NCI-H1048 (cell line): ENCODE results near the gene GPR183.

Source experiments
- DNase-seq: peaks from one replicate; lab custom pipeline; 2025; lab: John Stamatoyannopoulos, UW

The GPR183 gene

DNA sequence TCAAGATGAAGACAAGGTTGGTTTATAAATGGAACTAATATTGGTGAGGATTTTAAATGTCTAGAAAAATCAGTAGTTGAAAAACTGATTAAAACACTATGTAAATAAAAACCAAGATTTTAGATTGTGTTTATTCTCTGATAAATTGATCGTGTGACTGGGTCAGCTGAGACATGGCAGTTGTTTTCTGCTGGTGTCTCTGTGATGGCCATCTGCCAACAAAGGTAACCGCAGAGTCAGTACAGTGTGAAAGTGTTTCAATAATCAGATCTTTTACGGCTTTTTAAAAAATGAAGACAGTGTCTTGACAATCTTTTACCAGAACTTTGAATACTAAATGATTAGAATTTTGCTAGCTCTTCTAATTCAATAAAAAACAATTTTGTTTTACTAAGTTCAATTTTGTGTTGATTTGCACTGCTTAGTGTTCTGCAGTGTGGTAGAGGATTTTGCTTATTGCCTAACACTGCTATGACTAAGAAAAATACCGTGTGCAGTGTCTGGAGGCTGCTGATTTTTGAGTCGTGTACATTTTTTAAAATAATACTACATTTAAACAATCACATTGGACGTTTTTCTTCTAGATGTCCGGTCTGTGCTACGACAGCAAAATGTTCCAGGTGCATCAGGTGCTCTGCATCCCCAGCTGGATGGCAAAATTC is 32.7 kb upstream of the GPR183 start:
- DNase-seq = no peak

DNA sequence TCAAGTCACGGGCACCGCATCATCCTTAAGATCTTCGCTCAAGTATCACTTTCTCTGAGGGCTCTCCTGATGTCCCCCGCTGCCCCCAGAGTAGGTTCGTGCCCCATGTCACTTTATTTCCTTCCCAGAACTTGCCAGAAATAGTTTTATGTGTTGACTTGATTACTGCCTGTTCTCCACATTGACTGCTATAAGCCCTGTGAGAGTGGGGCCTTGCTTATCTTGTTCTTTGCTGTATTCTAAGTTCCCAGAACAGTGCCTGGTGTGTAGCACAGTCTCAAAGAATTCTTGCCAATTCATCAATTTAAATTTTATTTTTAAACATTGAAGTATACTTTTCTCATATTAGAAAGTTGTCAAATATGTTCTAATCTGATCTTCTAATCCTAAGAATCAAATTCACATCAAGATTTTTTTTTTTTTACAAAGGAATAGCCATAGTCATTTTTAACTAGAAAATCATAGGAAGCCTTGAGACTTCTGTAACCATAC is 32.1 kb upstream of the GPR183 start:
- DNase-seq = no peak

DNA sequence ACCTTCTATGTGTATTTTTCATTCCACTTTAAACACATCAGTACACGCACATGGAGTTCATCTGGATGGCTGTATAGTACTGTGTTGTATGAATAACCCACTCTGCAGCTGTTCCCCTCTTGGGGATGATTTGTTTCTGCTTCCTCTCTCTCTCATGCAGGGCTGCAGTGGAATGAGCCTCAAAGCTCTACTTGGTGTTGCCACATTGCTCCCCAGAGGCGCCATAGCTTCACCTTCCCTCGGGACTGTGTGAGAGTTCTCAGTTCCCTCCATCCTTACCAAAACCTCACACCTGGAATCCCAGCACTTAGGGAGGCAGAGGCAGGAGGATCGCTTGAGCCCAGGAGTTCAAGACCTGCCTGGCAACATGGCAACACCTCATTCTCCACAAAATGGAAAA is 28.4 kb upstream of the GPR183 start:
- no peak for DNase-seq

DNA sequence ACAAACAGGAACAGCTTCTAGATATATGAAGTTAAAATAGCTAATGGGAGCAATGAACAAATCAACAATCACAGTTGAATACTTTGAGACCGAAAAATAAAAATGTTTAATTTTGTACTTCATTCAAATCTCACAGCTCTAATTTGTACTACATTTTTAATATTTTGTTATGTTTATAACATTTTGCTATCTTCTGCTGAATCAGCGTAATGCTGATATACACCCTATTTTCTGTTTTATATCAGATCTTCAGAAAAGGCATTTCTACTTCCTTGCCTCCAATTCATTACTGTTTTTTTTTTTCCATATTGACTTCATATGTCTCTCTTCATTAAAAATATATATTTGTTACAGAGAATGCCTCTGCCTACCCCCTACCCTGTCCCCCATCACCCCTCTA is 27.9 kb upstream of the GPR183 start:
- DNase-seq = no peak

DNA sequence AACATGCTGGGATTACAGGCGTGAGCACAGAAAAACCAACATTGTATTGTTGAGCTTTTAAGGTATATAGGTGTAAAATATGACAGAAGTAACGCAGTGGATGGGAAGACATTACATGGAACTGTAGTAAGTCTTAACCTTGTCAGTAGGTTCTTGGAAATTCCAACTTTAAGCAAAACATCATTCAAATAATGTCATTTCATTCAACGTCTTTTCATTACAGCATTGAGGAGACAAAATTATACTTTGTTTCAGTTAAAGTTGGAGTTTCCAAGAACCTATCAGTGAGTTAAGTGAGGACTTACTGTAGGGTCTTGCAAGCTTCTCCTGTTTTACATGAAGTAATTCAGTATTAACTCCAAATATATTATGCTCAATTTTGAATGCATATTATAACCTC is 27.0 kb upstream of the GPR183 start:
- DNase-seq = no peak

DNA sequence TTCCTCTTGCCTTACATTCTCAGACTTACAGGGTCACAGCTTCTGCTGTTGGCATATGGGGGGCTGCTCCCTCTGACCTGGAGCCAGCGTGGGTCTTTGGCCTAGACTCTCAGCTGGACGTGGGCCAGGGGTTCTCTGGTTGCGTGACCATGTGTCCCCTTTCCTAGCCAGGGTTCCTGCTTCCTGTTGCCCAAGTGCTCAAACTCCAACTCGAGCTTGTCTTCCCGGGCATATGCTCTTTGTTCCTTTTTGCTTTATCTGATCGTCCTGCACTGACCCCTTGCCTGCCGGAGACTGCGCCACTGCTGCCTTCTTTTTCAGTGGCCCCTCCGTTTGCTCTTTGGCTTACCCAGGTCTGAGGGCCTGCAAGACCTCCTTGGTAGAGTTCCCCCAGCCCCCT is 25.3 kb upstream of the GPR183 start:
- no peak for DNase-seq

DNA sequence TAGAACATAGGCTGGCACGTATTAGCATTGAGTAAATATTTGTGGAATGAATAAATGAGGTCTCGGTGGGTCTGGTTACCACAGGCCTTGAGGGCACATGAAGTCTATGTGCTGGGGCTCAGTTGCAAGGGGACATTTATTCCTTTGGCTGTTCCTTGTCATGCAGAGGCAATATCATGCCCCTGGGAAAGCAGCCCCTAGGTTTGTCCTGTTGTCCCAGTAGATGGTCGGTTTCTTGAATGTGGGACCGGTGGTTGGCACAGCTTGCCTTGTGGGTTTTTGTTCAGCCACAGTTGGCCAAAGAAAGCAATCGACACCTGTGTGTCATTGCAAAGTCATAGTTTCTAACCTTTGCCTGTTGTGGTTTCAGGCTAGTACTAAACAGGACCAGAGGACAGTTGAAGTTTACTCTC is 24.7 kb upstream of the GPR183 start:
- no peak for DNase-seq

DNA sequence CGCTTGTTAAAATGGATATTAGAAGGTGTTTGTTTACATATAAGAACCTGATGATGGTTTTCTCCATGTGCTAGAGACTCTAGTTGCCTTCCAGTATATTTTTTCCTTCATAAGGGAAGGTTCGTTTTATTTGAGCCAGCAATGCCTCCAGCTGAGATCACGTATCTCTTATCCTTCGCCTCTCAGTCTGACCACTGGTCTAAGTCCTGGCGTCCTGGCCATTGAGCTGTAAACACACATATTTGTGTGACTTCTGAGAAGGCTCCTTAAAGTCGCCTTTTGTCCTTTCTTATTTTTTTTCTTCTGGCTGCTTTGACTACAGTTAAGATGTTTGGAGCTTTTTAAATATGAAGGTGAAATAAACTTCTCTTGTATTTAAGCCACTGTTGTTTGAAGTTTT is 23.7 kb upstream of the GPR183 start:
- no peak for DNase-seq

DNA sequence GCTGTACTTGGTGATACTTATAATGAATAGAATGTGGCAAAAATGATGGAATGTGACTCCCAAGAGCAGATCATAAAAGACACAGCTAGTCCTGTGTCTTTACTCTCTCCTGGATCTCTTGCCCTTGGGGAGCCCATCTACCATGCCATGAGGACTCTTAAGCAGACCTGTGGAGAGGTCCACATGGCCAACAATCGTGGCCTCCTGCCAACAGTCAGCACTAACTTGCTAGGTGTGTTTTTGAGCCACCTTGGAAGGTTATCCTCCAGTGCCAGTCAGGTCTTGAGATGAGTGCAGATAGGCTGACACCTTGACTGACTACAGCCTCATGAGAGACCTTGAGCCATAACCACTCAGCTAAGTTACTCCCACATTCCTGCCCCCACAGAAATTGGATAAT is 22.3 kb upstream of the GPR183 start:
- no peak for DNase-seq

DNA sequence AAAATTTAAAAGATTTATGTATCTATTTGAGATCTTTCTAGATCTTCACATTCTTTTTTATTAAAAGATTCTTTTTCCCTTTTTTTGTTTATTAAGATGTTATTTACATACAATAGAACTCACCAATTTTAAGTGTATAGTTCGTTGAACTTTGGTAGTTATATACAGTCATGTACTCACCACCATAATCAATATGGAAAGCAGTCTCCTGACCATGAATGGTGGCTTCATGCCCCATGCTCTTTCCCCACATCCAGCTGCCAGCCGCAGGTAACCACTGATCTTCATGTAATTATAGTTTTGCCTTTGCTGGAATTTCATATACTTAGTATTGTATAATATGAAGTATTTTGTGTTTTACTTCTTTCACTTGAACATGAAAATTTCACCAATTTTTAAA is 20.6 kb upstream of the GPR183 start:
- DNase-seq = no peak

DNA sequence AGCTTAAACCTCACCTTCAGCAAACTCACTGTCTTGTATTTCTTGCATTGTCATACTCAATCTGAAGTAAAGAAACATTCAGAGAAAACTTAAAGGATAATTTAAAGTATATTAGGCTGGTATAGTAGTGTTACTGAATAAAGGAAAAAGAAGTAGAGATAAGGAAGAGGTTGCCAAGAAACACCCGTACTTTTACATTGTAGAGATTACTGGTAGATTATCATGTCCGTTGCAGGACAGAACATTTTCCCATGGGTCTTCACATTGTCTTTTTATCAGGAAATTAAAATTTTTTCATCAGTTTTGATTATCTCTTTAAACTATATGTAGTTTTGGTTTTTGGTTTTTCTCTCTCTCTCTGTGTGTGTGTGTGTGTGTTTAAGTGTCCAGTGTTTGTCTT is 19.9 kb upstream of the GPR183 start:
- no peak for DNase-seq

DNA sequence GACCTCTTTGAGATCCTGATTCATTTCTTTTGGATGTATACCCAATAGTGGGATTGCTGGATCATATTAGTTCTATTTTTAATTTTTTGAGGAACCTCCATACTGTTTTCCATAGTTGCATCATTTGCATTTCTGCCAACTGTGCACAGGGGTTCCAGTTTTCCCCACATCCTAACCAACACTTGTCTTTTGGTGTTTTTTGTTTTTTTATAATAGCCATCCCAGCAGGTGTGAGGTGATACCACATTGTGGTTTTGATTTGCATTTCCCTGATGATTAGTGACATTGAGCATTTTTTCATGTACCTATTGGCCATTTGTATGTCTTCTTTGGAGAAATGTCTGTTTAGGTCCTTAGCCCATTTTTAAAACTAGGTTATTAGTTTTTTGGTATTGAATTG is 18.8 kb upstream of the GPR183 start:
- no peak for DNase-seq

DNA sequence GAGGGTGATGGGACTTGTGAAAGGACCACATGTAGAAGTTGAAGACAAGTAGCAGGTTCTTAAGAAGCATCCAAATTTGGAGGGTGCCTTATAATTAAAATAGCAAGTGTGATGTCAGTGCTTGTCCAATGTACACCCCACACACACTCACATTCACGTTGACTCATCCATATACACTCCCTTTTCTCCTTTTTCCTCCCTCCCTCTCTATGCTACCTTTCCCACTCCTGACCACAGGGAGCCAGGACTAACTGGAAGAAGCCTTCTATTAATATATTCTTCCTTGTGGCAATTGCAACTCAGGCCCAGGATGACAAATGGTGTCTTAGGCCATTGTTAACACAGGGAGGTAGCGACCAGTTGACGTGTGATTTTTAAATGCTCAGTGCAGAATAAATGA is 16.3 kb upstream of the GPR183 start:
- no peak for DNase-seq

DNA sequence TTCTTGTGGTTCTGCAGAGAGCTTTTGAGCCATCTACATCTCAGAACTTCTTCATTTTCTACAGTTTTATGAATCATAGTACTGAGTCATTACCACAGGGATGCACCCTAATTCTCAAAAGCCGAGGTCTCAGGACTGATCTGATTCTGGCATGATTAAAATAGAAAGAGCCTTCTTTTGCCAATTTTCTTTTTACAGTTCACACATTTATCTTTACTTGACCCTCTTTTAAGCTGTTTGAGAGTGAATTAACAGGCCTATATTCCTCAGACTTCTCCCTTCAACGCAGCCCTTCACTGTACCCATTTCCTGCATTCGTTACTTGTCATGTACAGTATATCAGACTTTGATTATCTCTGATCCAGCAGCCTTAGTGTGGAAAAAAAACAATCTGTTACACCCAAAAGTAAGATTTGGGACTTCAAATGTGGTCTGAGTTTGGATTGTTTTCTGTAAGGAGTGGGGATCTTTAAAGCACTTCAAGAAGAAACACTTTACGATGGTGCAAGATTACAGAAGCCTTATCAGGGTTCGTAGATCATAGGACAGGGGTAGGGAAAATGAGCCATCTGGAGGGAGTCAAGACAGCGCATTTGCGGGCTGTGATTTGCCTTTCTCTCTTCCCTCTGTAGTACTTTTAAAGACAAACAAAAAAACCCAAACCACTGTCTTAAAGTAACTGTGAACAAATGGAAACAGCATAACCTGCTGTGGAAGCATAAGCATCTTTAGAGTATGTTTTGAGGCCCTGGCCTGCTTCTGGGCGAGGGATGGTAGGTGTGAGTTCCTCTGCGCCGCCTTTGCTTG is 15.3 kb upstream of the GPR183 start:
- DNase-seq = no peak

DNA sequence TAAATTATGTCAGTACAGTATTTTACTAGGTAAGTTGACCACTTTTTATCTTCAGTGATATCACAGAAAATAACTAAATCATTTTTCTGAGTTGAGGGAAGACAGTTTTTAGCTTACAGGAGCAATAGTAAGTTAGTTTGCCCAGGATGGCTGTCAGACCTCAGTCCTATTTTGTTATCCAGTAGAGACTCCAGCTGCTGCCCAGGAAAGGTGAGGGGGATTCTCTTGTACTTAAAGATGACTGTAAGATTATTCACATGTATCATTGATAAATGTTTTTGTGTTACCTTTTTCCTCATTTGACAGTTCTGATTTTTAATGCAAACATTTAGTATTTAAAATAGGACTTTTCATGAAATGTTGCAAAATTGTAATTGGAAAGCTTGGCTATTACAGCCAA is 14.5 kb upstream of the GPR183 start:
- no peak for DNase-seq

DNA sequence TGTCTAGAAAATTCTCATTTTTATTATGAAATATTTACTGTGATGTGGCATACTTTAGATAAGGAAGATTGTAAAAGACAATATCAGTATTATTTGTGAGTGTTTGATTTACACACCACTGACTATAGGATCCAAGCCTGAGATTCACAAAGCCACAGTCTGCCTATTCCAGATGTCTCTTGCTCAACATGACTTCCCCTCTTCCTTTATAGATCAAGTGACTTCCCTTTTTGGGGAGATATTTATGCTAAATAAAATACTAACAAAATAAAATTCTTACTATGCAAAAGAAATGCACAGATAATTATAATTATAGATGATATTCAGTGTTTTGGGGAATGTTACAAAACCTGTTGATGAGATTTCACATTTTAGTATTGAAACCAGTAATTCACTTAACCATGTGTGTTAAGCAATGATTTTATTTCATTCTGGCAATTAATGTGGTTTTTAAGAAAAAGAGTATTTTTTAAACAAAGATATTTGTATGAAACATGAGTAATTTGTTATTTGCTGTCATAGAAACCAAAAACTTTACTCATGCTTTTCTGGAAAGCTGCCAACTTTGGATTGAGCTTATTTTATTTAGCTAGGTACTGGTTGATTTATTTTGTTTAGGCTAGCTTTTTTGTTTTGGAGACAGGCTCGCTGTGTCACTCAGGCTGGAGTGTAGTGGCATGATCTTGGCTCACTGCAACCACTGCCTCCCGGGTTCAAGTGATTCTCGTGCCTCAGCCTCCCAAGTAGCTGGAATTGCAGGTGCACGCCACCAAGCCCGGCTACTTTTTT is 13.7 kb upstream of the GPR183 start:
- no peak for DNase-seq

DNA sequence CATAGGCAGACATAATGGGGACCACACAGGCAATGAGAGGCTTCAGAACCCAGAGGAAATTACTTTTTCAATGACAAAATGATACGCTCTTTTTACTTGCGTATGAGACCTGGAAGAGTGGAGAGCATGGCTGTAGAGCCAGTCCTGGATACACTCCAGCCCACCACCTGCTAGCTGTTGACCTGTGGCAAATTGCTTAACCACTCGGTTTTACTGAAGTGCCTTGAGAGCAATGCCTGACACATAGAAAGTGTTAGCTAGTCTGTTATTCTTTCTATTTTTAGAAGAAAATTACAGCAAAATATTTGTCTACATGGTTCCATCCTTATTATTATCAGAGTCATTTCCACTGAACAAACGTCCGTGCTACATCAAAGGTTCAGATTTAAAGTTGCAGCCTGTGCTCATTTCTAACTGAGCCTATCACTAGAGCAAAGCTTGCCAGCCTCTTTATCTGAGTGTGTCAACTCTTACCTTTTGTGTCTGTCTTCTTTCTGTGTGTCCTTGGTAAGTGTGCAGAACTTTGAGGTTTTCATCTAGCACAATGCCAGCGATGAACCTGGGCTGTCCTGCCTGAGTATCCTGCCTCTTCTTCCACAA is 9.6 kb upstream of the GPR183 start:
- DNase-seq = no peak

DNA sequence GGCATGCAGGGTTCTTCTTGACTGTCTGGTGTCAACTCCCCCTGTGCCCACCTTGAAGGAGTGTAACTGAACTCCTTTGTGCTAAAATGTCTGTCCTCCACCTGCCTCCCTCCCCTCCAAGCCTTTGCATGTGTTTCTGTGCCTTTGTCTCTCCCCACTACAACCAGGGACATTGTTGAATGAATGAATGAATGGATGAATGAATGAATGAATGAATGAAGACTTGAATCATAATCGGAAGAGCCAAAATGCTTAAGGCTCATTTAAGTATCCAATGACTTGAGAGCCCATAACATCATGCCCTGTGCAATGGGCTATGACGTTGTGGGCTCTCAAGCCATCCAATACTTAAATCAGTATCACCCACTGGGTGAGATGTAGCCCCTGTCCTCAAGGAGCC is 9.0 kb upstream of the GPR183 start:
- no peak for DNase-seq

DNA sequence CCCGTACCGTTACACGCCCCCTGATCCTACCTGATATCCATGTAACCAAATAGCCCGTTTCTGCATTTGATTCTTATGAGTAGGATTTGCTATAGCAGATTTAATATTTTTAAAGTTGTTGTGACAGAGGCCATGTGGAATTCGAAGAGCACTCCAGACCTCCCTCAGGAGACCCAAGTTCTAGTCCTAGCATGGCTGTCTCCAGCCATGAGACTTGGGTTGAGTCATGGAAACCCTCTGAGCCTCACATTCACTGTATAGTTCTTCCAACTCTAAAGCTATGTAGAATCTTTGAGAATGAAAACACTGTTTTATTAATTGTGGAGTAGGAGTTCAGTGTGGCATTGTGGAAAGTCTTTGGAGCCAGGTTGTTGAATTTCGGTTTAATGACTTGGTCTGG is 8.0 kb upstream of the GPR183 start:
- no peak for DNase-seq

DNA sequence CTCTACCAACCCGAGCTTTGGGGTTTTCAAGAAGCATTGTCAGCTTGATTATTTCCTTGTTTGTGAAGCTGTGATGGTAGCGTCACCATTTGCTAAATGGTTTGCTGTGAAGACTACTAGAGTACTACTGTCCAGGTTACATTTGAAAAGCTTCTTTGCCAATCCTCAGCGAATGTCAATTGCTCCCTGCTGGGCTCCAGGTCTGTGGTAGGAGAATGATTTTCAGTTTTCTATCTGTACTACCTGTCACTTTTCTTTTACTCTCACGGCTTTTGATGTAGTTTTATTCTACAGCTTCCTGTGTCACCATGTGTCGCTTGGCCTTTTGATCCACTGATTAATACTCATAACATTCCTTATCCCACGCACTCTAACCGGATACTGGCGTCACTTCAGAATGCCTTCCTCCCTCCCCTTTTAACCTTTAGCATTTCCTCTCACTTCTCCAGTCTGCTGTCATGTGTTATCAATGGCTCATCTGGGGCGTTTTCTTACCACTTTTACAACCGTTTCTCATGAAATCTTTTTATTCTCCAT is 7.5 kb upstream of the GPR183 start:
- DNase-seq = no peak

DNA sequence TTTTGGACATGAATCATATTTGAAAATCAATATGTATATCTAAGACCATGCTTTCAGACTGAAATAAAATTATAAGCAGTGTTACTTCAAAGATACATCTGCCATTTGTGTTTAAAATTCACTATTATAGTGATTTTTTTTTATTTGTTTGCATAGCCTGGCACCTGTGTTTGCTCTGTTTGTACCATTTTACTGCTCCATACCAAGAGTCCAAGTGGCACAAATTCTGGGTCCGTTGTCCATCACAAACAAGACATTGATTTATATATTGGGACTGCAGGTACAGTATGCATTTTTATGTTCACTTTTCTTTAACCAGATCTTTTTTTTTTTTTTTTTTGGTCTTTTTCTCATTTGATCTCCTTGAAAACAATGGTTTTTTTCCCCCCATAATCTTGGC is 6.7 kb upstream of the GPR183 start:
- DNase-seq = no peak

DNA sequence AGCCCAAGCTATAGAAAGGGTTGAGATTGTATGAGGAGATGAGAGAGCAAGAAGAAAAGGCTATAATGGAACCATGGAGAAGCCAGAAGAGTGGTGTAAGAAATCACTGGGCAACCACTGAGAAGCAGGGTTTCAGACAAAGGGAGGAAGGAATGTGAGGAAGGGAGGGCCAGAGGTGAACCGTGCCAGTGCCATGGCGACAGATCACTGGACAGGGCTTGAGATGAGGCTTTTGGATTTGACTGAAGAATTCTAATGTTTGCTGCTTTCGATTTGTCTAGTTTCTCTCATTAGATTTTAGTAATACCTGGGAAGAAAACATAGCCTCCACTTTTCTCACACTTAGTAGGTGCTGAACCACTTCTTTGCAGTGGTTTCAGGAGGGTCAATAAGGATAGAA is 6.3 kb upstream of the GPR183 start:
- DNase-seq = no peak
